Midbrain (tissue), 1 donor: ENCODE data around the gene EXOC1L.

Source experiments
- DNase-seq: peaks from one replicate; lab custom pipeline; 2025; lab: John Stamatoyannopoulos, UW

The EXOC1L gene

DNA sequence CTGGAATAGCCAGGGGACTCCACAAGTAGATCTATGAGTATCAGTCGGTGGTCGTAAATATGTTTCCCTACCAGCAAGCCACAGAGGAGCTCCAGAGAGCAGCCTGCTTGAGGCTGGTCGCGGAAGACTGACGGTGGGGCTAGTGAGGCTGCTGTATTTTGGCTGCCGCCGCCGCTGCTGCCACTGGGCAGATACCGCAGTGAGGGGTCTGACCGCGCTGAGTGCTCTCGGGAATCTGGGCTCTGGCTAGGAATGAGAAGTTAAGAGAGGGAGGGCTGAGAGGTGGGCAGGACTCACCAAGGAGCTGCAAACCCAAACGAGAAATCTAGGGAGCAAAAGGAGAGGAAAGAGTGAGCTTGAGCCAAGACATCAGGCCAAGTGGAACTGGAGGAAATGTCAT is at the start of gene EXOC1L:
EXOC1L (plus strand) TSS at position 157 of the 400 bp plus-strand sequence; CDS start at position 394, 237 bp downstream.
- DNase-seq = no peak

GRCh38 chr4:55770662-55771061 is 48.9 kb upstream of the EXOC1L start:
- DNase-seq = no peak

- DNase-seq = no peak
These were observed 38.2 kb upstream of the EXOC1L start for GRCh38 chr4:55781341-55781740.

DNA sequence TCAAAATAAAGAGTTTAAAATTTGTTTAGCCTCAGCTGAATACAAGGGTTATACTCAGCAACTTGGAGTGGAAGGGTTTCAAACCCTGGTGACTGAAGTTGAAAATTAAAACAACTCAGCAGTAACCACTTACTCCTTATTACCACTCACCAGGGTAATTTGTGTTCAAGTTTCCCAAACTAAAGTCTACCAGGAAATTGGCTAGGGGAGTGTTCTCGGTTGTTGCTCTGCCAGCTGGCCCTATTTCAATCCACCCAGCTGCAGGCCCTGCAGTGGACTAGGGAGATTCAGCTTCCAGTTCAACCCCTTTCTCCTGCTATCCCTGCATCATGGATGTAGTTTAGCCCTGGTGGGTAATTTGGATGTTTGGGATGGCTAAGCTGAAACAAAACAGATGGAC is 37.8 kb upstream of the EXOC1L start:
- no peak for DNase-seq

GRCh38 chr4:55783584-55783983 is 36.0 kb upstream of the EXOC1L start:
- no peak for DNase-seq

GRCh38 chr4:55784747-55785146 is 34.8 kb upstream of the EXOC1L start:
- DNase-seq = no peak

DNA sequence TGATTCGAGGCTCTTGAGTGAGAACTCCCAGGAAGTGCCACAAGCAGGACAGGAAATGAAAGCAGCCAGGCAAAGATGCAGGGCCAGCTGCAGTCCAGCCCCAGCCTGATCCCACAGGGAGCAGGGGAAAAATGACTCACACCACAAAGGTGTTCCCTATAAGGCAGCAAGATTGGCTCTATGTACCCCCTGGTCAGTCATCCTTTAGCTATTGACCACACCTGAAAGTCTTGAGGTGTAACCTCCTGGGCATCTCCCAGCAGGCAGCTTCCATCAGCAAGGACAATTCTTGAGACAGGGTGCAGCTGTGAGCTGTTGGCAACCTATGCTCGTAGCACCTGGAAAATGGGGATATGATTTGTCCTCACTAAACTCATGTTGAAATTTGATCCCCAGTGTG is 27.9 kb upstream of the EXOC1L start:
- DNase-seq = no peak

DNA sequence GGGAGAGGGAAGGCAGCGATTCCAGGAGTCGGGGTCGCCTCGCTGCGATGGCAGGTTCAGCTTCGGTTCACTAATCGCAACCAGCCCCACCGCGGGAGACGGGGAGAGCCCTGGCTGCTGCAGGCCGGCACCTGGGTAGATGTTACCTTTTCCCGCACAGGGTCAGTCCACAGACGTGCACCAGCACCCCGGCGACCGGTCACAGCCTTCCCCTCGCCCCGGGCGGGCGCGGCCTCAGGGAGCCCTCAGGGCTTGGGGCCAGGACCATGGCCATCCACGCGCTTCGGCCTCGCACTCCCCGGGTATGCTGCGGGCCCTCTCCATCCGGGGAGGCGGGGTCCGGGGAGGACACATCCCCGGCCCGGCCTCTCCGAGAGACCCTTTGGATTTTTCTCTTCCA is 26.1 kb upstream of the EXOC1L start:
- DNase-seq = no peak

GRCh38 chr4:55794053-55794452 is 25.5 kb upstream of the EXOC1L start:
- DNase-seq = no peak

- no peak for DNase-seq
These were observed 24.2 kb upstream of the EXOC1L start for GRCh38 chr4:55795341-55795740.

DNA sequence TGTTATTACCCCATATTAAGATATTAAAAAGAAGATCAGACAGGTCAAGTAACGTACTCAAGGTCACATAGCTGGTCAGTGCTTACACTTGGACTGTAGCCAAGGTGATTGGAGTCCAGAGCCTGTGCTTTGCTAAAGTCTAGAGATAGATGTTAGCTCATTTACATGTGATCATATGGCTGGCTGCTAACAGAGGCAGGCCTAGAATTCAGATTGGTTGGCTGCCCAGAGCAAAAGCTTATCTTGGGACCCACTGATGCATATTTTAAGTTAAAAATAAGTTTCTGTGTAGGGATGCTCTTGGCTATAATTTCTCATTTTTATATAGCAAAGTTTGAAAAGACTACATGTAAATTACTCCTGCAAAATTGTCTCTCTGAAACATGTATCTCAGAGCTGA is 18.1 kb upstream of the EXOC1L start:
- DNase-seq = no peak

DNA sequence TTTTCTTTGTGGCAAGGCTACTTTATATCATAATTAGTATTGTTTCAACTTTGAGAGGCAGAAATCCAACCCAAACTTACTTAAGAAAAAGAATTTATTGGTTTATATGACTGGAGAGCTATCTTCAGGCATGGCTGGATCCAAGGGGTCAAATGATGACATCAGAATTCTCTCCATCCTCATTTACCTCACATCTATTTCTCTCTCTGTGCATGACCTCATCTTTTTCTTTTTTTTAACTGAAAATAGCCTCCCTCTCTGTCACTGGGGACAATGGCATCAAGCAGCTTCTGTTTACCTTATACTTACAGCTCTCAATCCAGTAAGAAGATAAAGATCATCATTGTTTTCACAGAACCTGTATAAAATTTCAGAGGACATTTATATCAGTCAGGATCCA is 12.0 kb upstream of the EXOC1L start:
- DNase-seq = no peak

GRCh38 chr4:55808186-55808585 is 11.4 kb upstream of the EXOC1L start:
- no peak for DNase-seq

DNA sequence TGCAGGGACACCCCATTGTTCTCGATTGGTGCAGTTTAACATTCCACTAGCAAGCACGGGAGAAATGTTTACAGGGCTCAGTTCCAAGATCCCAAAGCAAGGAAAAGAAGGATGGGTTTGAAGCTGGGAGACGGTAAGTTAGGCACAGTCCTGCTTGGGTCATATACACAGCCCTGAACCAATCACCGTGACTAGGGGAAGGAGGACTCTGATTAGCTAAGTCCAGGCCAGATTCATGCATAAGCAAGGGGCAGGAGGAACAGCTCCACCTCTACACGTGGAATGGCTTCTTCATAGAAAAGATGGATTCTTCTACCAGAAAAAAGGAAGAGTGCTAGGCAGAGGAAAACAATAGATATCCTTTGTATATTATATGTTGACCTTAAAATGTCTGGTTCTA is 11.0 kb upstream of the EXOC1L start:
- DNase-seq = no peak

GRCh38 chr4:55817691-55818090 is 1.9 kb upstream of the EXOC1L start:
- DNase-seq = no peak

GRCh38 chr4:55820279-55820678 is 689 bp downstream of the EXOC1L start:
- DNase-seq = no peak

DNA sequence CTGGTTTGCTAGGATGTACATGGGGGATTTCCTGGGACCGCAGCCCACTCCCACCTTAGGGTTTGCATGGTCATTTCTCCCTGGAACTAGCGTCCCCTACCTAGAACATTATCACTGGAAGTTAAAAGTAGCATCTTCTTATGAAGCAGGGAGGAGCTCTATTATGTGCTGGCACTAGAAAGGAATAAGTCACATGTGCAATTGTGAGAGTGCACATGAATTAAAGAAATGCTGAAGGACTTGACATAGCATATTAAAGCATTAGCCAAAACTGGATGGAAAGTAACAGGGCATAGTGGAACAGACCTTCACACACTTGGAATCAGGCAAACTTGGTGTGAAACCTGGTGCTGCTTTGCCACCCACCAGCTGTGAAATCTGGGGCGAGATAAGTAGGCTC is 2.7 kb downstream of the EXOC1L start:
- no peak for DNase-seq

DNA sequence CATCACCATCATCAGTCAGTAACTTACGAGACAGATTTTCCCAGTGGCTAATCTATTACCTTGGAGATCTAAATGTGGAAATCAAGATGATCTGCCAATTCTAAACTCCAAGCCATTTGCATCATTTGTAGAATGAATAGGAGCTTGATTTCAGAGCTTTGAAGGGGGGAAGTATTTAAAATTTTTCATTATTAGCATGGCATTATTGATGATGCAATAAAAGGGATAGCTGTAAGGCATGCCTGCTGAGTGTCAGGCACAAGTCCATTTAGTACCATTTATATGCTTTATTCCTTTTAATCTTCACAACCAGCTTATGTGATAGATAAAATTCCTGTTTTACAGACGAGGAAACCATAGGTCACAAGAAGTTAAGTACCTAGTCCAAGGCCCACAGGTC is 5.3 kb downstream of the EXOC1L start:
- no peak for DNase-seq

DNA sequence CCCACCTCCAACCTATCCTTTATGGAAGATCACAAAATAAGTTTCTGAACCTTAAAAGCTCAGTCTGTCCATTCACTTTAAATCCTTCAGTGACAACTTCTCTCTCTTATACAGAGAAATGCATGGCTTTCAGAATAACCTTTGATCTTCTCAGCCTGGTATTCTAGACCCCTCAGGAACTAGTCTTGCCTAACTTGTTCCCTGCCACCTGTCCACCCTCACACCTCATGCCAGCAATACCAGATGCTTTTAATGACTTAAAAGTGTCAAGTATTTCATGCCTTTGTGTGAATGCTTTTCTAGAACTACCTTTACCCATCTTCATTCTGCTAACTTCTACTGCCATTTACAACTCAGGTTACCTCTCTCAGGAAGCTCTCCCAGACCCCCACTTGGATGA is 7.4 kb downstream of the EXOC1L start:
- DNase-seq = no peak

DNA sequence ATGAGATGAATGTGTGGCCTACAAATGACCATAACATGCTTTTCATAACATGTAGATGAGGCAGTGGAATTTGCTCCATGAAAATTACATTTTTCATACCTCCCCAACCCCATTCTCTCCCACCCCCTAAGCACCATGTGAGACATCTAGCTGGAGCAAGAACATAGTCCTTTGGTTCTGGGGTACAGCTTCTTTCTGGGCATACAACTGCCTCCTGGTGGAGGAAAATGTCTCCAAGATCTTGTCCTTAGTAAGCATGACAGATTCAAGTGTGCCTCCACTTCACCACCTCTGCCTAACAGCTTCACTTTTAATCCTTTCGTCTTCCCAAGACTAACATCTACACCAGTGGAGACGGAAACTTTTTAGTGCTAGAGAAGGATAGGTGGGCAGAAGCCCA is 8.0 kb downstream of the EXOC1L start:
- no peak for DNase-seq

- no peak for DNase-seq
These were observed 10.5 kb downstream of the EXOC1L start for GRCh38 chr4:55830048-55830447.

DNA sequence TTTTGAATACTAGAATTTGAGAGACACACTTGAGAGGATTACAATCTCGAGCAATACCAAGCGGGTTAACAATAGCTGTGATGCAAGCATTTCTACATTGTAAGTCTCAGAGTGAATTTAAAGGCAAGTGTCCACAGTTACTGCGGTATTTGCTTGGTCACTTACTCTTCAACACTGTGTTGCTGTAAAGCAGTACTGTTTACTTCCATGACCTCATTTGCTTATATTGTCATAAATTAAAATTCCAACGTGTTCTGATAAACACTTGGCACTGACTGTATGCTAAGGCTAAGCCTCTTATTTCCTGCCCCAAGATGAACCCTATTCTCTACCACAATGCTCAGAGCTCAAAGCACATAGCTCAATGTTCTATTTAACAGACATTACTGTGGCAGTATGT is 11.1 kb downstream of the EXOC1L start:
- no peak for DNase-seq

DNA sequence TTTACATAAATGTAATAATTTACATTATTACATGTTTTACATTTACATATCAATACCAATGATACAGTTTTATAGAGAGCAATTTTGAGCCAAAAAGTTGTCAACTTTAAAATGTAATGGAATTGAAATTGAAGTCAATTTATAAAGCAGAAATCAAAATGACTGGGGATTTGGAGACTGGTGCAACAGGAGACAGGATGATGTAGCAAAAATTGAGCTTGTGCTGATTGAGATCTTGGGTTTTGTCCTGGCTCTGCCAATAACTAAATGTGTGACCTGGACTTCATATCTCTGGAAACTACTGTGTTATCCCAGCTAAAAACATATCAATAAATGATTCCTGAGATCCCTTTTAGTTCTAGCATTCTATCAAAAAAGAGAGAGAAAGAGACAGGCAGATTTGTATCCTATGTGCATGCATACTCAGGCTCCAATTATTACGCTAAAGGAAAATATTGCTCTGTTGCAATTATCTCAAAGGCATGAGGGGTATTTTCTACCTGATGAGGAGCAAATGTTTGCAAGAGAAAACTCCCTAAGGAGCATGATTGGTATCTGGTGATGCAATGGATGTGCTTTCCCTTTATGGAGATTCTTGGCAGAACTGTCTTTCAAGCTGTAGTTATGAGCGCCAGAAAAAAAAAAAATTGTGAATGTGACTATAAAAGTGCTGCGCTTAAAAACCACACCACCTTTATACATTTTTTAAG is 14.7 kb downstream of the EXOC1L start:
- DNase-seq = no peak

DNA sequence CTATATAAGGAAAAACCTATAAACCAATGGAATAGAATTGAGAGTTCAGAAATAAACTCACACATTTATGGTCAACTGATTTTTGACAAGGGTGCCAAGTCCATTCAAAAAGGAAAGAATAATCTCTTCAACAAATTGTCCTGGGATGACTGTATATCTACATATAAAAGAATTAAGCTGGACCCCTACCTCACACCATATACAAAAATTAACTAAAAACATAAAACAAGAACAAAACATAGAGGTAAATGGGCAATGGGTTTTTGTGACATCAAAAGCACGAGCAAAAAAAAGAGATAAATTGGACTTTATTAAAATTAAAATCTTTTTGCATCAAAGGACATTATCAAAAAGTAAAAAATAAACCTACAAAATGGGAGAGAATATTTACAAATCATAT is 18.3 kb downstream of the EXOC1L start:
- no peak for DNase-seq

DNA sequence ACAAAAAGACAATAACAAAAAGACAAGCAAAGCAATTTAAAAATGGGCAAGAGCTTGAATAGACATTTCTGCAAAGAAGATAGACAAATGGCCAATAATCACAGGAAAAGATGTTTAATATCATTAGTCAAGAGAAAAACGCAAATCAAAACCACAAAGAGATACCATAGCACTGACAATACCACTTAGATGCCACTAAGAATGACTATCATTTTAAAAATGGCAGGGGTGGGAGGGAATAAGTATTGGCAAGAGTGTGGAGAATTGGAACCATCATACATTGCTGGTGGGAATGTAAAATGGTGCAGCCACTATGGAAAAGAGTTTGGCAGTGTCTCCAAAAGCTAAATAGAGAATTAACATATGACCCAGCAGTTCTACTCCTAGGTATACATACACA is 18.8 kb downstream of the EXOC1L start:
- DNase-seq = no peak
